D341Med (cell line): Measurements from ENCODE around the gene ATAD3C.
A peak's percentile ranks its signal among the peaks of the same experiment; 100 is the strongest.
"Not testable (repeated sequence)": the region's sequence is repeated elsewhere in the genome, so short reads cannot be mapped to it uniquely, and the experiment has no call there.

Experiments
- DNase-seq: peaks from one replicate; pipeline ENCODE4 v3.0.0; 2012; ENCODE audit warnings: low spot score

The ATAD3C gene, protein sequence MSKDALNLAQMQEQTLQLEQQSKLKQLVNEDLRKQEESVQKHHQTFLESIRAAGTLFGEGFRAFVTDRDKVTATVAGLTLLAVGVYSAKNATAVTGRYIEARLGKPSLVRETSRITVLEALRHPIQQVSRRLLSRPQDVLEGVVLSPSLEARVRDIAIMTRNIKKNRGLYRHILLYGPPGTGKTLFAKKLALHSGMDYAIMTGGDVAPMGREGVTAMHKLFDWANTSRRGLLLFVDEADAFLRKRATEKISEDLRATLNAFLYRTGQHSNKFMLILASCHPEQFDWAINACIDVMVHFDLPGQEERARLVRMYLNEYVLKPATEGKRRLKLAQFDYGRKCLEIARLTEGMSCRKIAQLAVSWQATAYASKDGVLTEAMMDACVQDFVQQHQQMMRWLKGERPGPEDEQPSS

DNA sequence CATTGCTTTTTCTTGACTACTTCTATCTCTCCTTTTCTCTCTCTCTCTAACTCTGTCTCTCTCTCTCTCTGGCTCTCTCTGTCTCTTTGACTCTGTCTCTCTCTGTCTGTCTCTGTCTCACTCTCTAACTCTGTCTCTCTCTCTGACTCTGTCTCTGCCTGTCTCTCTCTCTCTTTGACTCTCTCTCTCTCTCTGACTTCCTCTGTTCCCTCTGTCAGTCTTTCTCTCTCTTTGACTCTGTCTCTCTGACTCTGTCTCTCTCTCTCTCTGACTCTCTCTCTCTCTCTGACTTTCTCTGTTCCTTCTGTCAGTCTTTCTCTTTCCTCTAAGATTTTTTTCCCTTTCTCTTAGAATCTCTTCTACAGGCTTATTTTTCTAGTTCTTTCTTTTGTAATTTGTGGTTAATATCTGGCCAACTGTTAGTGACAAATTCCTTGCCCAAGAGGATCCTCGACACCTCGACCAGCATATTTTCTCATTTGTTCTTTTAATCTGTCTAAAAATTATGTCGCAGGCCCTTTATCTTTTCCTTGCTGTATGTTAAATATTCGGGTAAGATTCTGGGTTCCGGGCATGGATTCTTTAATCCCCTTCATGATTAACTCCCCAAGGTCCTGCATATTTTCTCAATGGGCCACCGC lies at the start of gene ATAD3C:
ATAD3C (plus strand) TSS at position 591 of the 641 bp plus-strand sequence. CDS start 995 bp downstream, outside the sequence.
- DNase-seq: no peak

DNA sequence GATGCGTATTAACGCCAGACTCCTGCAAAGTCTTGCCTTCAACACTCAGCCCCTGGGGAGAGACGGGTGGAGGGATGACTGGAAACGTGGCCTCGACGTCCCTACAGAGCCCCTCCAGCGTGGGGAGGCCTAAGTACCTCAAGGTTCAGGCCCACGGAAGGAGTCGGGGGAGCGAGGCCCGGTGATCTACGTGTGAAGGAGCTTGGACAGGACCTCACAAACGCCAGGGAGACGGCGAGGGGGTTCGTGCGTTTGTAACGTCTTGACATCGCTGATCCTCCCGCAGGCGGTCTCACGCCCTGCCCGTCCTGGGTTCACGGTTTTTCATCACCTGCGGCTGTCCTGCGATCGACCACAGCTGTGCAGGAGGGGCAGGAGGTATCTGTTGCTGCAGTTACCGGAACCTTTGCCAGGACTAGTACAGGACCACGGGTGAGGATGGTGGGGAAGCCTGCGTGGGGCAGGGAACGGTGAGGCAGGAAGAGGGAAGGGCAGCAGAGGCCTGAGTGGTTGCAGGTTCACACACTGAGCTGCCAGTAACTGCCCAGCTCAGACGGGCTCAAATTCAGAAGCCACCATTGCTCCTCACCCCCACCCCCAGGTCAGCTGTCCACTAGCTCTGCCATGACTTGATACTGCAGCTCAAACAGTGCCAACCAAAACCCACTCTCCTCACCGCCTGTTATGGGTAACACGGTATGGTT lies 49.5 kb upstream of the ATAD3C start:
- peak; percentile 31 for DNase-seq

DNA sequence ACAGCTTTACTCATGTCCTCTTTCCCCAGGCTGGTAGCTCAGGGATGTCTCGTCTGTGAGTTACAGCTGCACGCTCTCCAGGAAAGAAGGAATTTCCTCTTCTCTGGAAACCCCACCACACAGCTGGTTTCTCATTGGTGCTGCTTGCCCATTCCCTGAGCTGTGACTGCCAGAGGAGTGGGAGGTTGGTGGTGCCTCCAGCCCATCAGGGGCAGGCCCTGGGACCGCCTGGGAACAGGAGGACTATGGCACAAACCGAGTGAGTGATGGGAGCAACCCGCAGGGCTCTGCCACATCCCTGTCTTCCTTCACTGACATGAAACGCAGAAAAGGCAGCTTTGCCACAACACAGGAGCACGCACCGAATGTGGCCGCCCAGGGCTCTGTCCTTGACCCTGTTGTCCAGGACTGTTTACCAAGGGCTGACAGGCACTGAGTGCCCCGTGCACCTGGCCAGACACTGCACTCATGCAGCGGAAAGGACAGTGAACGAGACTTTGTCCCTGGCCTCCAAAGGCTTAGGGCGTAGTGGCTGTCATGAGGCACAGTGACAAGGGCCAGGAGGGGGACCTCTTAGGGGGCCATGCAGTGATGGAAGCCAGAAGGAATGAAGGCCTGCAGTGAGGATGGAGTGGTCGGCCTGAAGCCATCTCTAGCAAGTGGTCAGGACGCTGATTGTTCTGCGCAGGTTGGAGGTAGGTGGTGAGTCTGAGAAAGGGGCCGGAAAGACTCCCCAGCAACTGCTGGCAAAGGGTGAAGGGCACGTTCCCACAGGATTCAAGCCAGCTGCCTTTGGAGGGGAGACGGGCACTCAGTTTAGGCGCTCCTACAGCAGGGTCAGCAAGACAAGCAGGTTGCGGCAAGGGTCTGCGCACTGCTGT lies 48.7 kb upstream of the ATAD3C start:
- no peak for DNase-seq

DNA sequence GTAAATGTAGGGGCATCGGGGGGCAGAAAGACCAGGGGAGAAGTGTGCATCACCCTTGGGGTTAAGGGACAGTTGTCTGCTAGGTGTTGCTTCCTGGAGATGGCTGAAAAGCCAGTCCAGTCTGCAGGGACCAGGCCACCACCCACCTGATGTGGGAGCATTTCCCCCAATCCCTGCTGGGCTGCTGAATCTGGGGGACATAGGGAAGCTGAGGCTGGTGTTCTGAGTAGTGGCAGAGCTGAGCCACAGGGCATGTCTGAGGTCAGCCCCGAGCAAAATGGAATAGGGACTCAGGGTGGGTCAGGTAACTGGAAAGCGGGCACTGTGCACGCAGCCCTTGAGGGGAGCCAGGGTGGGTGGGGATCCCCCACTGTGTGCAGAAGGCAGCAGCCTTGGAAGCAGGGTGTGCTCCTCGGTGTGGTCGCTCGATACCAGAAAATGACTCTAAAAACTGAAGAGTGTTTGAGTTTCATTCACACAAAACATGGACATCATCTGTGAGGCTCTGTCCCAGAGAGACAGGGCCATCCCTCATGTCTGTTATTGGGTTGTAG lies 48.0 kb upstream of the ATAD3C start:
- DNase-seq: no peak

DNA sequence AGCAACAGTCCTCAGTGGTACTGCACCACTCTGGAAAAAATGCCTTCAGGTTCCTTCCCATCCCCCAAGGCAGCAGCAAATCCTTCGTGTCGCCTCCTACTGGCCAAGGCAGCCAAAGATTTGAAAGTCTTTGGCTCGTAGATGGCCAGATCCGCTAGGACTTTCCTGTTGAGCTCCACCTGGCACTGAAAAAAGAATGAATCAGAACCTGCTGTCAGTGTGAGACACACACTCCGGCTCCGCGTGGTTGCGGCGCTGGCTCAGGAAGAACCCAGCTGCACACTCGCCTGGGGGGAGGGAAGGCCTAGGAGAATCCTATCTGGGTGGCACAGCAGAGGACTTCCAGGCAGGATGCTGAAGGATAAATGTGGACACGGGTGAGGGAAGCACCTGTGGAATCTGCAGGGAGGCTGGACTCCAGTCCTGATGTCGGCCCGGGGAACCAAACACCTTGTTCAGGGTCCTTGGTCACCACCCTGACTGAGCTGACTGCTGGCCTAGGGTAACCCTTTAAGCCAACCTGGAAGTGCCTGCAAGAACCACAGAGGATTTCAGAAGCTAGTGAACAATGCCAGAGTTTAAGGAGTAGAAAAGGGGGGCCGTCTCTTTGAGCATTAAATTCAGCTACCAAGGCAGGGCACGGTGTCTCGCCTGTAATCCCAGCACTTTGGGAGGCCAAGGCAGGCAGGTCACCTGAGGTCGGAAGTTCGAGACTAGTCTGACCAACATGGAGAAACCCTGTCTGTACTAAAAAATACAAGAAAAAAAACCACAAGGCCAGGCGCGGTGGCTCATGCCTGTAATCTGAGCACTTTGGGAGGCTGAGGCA lies 47.2 kb upstream of the ATAD3C start:
- DNase-seq: peak; percentile 52

DNA sequence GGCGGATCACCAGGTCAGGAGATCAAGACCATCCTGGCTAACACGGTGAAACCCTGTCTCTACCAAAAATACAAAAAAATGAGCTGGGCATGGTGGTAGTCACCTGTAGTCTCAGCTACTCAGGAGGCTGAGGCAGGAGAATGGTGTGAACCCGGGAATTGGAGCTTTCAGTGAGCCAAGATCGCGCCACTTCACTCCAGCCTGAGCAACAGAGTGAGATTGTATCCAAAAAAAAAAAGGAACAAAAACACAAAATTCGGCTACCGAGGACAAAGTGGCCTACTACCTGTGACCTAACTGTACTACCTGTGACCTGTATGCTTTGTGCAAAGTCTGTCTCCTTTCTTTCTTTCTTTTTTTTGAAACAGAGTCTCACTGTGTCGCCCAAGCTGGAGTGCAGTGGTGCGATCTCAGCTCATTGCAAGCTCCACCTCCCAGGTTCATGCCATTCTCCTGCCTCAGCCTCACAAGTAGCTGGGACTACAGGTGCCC lies 46.5 kb upstream of the ATAD3C start:
- DNase-seq: not testable (repeated sequence)

DNA sequence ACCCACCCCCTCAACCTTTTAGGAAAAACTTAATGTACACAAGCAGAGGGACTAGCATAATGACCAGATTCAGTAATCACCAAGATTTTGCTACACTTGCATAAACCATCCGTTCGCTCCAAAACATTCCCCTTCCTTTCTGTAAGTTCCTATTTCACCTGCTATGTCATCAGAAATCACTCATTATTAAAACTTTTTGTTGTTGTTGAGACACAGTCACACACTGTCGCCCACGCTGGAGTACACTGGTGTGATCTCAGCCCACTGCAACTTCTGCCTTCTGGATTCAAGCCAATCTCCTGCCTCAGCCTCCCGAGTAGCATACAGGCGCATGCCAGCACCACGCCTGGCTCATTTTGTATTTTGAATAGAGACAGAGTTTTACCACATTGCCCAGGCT lies 45.8 kb upstream of the ATAD3C start:
- no peak for DNase-seq

DNA sequence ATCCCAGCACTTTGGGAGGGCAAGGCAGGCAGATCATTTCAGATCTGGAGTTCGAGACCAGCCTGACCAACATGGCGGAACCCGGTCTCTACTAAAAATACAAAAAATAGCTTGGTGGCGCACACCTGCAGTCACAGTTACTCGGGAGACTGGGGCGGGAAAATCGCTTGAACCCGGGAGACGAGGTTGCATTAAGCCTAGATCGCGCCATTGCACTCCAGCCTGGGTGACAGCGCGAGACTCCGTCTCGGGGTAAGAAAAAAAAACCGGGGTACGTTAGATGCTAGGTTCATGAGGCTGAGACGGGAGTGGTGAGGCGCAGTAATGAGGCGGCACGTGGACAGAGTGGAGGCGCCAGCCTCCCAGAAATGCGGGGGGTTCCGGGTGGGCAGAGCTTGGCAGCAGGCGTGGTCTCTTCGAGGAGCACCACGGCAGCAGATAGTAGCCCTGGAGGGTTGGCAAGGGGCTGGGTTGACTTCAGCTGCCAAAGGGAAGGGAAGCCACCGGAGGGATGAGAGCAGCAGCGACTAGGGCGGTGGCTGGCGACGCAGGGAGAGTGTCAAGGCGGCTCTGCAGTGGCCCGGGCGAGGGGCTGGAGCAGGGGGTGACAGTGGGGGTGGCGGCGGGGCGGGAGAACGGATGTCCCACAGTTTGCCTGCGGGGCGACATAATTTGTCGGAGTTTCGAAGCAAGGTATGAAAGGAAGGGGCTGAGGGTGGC lies 43.2 kb upstream of the ATAD3C start:
- peak; percentile 37 for DNase-seq

DNA sequence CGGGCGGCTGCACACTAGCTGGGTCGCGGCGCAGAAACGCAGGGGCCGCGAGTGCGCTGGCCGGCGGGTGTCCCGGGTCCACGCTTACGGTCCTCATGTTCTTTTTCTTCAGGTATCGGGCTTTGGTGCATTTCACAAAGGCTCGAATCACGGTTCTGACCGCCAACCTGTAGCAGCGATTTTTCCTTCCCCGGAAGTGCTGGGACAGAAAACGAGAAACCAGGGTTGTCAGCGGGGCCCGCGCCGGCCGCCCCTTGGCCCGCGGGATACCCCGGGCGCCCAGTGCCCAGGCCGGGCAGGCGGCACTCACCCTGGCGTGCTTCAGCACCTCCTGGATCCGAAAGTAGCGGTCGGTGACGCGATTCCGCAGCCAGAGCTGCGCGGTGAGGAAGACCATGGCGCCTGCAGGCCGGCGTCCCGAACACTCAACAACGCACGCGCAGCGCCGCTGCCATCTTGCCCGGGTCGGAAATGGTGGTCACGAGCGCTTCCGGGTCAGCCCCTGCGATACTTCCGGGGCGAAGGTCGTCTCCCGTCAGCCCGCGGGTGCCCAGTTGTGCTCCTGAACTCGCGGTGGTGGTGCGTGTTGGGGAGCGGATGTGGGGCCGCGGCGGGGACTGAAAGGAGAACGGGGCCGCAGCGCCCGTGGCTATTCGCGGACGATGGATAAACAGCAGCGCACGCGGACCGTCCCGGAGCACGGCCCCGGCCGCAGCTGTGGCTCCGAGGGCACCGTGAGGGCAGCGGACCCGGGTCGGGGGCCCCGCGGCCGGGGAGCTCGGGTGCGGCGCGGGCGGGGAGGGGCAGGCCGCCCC lies 42.5 kb upstream of the ATAD3C start, which contains the start of gene MRPL20:
MRPL20 (minus strand) TSS at position 473 of the 815 bp plus-strand sequence; CDS start at position 397, 76 bp downstream.
- DNase-seq: peak; percentile 95

DNA sequence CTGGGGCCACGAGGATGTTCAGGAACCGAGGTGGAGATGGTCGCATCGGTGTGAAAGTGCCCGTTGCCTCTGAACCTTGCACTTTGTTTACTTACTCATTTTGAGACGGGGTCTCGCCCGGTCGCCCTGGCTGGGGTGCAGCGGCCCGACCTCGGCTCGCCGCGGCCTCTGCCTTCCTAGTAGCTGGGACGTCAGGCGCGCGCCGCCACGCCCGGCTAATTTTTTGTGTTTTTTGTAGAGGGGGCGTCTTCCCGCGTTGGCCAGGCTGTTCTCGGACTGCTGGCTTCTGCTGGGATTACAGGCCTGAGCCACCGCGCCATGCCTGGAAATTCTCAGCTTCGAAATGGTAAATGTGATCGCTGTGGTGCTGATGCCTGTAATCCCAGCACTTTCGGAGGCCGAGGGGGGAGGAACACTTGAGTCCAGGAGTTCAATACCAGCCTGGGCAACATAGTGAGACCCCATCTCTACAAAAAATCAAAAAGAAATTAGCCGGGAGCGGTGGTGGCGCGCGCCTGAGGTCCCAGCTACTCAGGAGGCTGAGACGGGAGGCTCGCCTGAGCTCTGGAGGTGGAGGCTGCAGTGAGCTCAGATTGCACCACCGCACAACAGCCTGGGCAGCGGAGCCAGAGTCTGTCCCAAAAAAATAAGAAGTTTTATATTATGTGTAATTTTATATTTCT lies 41.7 kb upstream of the ATAD3C start:
- DNase-seq: no peak

DNA sequence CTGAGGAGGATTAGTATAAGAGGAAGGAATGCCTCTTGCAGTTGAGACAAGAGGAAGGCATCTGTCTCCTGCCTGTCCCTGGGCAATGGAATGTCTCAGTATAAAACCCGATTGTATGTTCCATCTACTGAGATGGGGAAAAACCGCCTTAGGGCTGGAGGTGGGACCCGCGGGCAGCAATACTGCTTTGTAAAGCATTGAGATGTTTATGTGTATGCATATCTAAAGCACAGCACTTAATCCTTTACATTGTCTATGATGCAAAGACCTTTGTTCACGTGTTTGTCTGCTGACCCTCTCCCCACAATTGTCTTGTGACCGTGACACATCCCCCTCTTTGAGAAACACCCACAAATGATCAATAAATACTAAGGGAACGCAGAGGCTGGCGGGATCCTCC lies 39.3 kb upstream of the ATAD3C start:
- DNase-seq: not testable (repeated sequence)

DNA sequence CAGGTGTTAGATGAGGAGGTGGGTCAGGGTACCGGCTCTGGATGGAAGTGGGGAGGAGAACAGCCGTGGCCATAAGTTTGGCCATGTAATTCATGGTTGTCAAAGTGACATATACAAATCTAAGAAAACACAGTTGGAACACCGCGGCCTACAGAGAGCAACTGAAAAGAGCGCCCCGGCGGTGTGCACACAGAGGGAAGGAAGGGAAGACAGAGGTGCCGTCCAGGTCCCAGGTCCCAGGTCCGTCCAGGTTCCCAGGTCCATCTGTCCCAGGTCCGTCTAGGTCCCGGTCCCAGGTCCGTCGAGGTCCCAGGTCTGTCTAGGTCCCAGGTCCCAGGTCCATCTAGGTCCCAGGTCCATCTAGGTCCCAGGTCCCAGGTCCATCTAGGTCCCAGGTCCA lies 37.9 kb upstream of the ATAD3C start:
- peak; percentile 9 for DNase-seq

DNA sequence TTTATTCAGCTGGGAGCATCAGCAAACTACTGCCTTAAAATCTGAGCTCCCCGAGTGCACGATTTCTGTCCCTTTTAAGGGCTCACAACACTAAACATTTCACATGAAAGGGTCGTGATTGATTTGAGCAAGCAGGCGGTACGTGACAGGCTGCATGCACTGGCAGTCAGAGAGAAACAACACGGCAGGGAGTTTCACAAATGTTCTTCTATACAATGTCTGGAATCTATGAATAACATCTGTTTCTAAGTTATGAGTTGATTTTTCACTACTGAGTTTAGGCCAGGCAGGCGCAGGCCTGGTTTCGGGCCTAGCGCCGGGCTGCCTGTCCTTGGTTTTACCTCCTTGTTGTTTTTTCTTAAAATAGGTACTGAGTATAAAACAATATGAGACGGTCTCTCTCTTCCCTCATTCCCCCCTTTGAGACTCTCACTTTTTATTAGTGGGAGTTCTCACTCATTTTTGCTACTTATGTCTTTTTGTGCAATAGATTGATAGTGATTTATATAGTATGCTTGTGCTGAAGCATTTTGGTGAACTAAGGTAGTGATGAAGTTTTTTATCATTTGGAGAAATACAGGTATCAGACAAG lies 37.1 kb upstream of the ATAD3C start:
- DNase-seq: not testable (repeated sequence)

DNA sequence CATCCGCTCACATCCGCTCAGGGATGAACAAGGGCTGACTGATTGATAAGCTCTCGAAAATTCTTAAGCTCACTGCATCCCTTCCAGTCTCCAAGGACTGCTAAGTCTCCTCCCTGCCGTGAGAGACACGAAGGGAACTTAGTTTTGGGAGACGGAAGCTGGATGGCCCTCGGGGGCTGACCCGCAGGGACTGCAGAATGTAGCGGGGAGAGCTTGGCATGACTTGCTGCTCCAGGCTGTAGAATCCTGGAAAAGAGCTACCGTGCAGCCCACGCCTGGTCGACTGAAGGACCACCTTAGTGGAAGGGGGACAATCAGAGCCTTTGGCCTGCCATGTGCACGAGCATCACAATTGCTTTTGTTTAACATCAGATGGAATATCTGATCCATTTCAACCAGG lies 33.7 kb upstream of the ATAD3C start:
- no peak for DNase-seq

DNA sequence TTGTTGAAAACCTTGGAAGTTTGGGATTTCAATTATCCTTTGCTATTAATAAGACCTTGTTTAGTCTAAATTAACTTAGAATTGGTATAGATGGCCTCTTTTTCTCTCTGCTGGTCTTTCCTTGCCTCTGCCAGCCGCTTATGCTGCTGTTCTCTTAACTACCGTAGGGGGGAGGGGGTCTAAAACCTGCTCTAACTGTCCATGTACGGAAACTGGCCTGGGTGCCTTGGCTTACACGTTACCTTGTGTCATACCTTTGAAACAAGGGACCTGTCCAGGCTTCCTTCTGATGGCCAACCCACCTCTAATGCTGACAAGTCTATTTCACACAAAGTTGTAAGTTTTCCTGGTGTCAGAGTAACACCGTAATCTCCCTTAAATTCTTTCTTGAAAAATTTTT lies 32.1 kb upstream of the ATAD3C start:
- not testable (repeated sequence) for DNase-seq

DNA sequence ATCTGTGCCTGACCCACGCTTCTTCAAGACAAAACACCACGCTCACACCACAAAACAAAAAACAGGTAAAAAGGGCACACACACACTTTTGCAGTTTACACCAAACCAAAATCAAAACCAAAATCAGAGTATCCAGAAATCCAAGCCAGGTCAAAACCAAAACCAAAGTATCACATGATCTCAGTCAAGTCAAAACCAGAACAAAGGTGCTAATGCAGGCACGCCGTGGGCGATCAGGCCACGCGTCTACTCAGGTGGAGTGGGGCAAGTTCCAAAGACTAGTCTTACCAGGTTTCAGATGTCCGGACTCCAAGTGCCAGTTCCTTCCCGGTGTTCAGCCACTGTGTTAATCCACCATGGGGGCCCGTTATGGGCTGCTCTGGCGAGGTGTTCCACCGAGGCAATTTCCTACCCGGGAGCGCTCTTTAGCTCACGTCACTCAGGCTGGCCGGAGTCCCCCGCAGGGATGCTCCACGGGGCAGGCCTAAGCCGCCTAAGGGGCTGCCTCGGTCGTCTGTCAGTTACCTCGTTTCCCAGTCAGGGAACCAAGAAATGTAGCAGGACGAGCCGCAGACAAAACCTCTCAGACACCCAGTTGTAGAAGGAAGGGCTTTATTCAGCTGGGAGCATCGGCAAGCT lies 31.5 kb upstream of the ATAD3C start:
- not testable (repeated sequence) for DNase-seq
